ENCODE measurements around the gene COQ8B. TPM values are rescaled to one million over a fixed set of nuclear protein-coding genes. Genes with fewer than 3 reads are reported as not detected.

The COQ8B gene
- total RNA-seq, 1 donor from 2014 or later: 49.9 TPM

DNA sequence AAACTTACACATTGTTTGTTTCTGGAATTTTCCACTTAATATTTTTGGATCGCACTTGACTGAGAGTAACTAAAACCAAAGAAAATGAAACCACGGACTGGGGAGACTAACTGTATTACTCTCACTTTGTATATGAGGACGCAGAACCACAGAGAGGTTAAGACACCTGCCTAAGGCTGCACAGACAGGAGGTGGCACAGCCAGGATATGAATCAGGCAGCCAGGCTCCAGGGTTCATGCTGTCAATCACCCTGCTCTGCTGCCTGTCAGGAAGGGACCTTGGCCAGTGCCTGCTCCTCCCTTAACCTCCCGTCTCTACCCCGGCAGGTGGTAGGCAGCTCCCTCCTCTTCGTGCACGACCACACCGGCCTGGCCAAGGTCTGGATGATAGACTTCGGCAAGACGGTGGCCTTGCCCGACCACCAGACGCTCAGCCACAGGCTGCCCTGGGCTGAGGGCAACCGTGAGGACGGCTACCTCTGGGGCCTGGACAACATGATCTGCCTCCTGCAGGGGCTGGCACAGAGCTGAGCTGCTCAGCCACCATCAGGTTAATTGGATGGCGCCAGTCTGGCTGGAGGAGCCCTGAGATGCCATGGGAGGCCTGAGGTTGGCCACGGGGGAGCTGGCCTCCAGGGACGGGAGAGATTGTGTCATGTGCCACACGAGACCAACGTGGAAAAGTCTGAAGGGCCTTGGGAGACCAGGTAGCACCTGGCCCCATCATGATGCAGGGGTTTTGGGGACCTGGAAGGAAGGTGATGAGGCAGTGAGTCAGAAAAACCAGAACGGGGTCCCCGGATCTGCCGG lies 22.5 kb upstream of the COQ8B start:
- peak overlapping the region; percentile 92 for H3K27ac Mint-ChIP-seq (ENCODE audit: unreplicated experiment)
- no peaks in the 10 kb centered on the region for H3K36me3 Mint-ChIP-seq (ENCODE audit: unreplicated experiment)
- H3K4me1 Mint-ChIP-seq (ENCODE audit: low read depth, unreplicated experiment): peaks cover 27% of the 10 kb centered on the region
- TF ChIP-seq, protein P1, sequence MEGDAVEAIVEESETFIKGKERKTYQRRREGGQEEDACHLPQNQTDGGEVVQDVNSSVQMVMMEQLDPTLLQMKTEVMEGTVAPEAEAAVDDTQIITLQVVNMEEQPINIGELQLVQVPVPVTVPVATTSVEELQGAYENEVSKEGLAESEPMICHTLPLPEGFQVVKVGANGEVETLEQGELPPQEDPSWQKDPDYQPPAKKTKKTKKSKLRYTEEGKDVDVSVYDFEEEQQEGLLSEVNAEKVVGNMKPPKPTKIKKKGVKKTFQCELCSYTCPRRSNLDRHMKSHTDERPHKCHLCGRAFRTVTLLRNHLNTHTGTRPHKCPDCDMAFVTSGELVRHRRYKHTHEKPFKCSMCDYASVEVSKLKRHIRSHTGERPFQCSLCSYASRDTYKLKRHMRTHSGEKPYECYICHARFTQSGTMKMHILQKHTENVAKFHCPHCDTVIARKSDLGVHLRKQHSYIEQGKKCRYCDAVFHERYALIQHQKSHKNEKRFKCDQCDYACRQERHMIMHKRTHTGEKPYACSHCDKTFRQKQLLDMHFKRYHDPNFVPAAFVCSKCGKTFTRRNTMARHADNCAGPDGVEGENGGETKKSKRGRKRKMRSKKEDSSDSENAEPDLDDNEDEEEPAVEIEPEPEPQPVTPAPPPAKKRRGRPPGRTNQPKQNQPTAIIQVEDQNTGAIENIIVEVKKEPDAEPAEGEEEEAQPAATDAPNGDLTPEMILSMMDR (IDR thresholded peaks at IDR 0.05; ENCODE audit: partially characterized antibody, unreplicated experiment): no peak
- H3K4me3 Mint-ChIP-seq (ENCODE audit: unreplicated experiment): peak overlapping the region; percentile 76
- peaks cover 15% of the 10 kb centered on the region for H3K9me3 Mint-ChIP-seq (ENCODE audit: unreplicated experiment)
- peaks cover 19% of the 10 kb centered on the region for H3K27me3 Mint-ChIP-seq (ENCODE audit: unreplicated experiment)
- DNase-seq: no peak

DNA sequence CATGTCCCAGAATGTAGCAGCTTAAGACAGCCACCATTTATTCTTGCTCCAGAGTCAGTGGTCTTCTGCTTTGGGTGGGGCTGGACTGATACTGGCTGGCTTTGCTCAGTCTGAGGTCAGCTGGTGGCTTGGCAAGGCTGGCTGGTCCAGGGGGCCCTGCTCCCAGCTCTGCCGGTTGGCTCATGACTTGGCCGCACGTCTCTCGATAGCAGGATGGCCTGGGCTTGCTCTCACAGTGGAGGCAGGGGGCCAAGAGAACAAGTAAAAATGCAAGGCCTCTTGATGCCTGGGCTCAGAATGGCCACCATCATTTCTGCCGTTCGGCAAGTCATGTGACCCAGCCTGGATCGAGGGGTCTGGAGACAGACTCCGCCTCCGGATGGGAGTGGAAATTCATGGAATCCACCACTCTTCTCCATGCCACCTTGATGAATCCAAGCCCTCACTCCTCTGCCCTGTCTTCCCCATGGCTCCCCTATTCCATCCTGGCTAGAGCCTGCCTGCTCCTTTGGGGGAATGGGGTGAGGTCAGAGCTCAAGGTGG lies 20.5 kb upstream of the COQ8B start:
- Mint-ChIP-seq H3K4me1 (ENCODE audit: low read depth, unreplicated experiment) (peaks cover 27% of the 10 kb centered on the region), H3K9me3 (ENCODE audit: unreplicated experiment) (peaks cover 15% of the 10 kb centered on the region), H3K27me3 (ENCODE audit: unreplicated experiment) (peaks cover 14% of the 10 kb centered on the region), H3K27ac (ENCODE audit: unreplicated experiment) (no peak overlapping the region), H3K4me3 (ENCODE audit: unreplicated experiment) (no peak overlapping the region), H3K36me3 (ENCODE audit: unreplicated experiment) (no peaks in the 10 kb centered on the region)
- no peak for DNase-seq
- TF ChIP-seq, protein P1 (IDR thresholded peaks at IDR 0.05; ENCODE audit: partially characterized antibody, unreplicated experiment): no peak

DNA sequence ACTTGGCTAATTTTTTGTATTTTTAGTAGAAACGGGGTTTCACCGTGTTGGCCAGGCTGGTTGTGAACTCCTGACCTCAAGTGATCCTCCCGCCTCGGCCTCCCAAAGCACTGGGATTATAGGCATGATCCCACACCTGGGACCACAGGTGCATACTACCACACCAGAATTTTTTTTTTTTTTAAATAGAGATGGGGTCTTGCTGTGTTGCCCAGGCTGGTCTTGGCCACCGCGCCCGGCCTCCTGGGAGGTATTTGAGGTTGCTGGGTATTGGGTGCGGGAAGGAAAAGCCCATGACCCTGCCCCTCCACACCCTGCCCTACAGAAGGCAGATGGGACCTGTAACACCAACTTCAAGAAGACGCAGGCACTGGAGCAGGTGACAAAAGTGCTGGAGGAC lies 20.0 kb upstream of the COQ8B start:
- H3K36me3 Mint-ChIP-seq (ENCODE audit: unreplicated experiment): no peaks in the 10 kb centered on the region
- TF ChIP-seq, protein P1 (IDR thresholded peaks at IDR 0.05; ENCODE audit: partially characterized antibody, unreplicated experiment): no peak
- no peak overlapping the region for H3K27ac Mint-ChIP-seq (ENCODE audit: unreplicated experiment)
- peaks cover 11% of the 10 kb centered on the region for H3K27me3 Mint-ChIP-seq (ENCODE audit: unreplicated experiment)
- peaks cover 12% of the 10 kb centered on the region for H3K9me3 Mint-ChIP-seq (ENCODE audit: unreplicated experiment)
- H3K4me3 Mint-ChIP-seq (ENCODE audit: unreplicated experiment): no peak overlapping the region
- H3K4me1 Mint-ChIP-seq (ENCODE audit: low read depth, unreplicated experiment): peaks cover 22% of the 10 kb centered on the region
- no peak for DNase-seq

DNA sequence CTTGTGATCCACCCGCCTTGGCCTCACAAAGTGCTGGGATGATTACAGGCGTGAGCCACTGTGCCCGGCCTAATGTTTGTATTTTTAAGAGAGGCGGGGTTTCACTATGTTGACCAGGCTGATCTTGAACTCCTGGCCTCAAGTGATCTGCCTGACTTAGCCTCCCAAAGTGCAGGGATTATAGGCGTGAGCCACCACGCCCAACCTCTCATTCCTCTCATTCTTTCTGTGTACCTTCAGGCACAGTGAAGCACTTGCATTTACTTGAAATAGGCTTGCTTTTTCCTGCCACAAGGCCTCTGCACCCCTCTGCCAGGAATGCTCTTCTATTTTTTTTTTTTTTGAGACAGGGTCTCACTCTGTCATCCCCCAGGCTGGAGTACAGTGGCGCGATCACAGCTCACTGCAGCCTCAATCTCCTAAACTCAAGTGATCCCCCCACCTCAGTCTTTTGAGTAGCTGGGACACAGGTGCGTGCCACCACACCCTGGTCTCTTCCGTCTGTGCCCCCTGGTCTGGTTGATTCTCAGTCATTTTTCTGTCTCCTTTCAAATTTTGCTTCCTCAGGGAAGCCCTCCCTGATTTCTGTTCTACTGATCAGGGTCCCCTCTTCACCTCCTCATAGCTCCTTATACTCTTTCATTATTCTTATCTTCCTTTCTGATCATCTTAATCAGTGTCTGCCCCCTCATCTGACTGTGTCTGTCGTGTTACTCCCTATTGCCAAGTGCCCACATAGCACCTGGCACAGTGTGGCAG lies 18.5 kb upstream of the COQ8B start:
- Mint-ChIP-seq H3K27ac (ENCODE audit: unreplicated experiment) (no peak overlapping the region), H3K9me3 (ENCODE audit: unreplicated experiment) (peaks cover 13% of the 10 kb centered on the region), H3K36me3 (ENCODE audit: unreplicated experiment) (peaks cover 4% of the 10 kb centered on the region), H3K4me1 (ENCODE audit: low read depth, unreplicated experiment) (peaks cover 14% of the 10 kb centered on the region), H3K27me3 (ENCODE audit: unreplicated experiment) (peaks cover 7% of the 10 kb centered on the region), H3K4me3 (ENCODE audit: unreplicated experiment) (no peak overlapping the region)
- TF ChIP-seq, protein P1 (IDR thresholded peaks at IDR 0.05; ENCODE audit: partially characterized antibody, unreplicated experiment): no peak
- DNase-seq: no peak
